Glutamatergic neuron (in vitro differentiated cells): Measurements from ENCODE around the gene F2R. TPM values are rescaled to one million over a fixed set of nuclear protein-coding genes. Genes with fewer than 3 reads are reported as not detected.
"Not testable (repeated sequence)": the region's sequence is repeated elsewhere in the genome, so short reads cannot be mapped to it uniquely, and the experiment has no call there.

Experiments used
- DNase-seq: peaks from one replicate; pipeline ENCODE4 v3.0.0; 2022
- H3K27ac Mint-ChIP-seq: one replicate; pipeline ENCODE4 v1.8.0; 2020; ENCODE audit warnings: mild to moderate bottlenecking, mixed read lengths, inconsistent platforms; ENCODE audit not compliant: unreplicated experiment
- H3K27me3 Mint-ChIP-seq: one replicate; pipeline ENCODE4 v1.8.0; 2020; ENCODE audit warnings: mild to moderate bottlenecking, moderate library complexity, mixed read lengths, inconsistent platforms; ENCODE audit not compliant: unreplicated experiment
- H3K36me3 Mint-ChIP-seq: one replicate; pipeline ENCODE4 v1.8.0; 2020; ENCODE audit warnings: mild to moderate bottlenecking, mixed read lengths, inconsistent platforms; ENCODE audit not compliant: unreplicated experiment
- H3K4me1 Mint-ChIP-seq: one replicate; pipeline ENCODE4 v1.8.0; 2020; ENCODE audit warnings: mild to moderate bottlenecking, low read depth, mixed read lengths, inconsistent platforms; ENCODE audit not compliant: unreplicated experiment
- H3K4me3 Mint-ChIP-seq: one replicate; pipeline ENCODE4 v1.8.0; 2020; ENCODE audit warnings: mild to moderate bottlenecking, mixed read lengths, inconsistent platforms; ENCODE audit not compliant: unreplicated experiment
- H3K9me3 Mint-ChIP-seq: one replicate; pipeline ENCODE4 v1.8.0; 2020; ENCODE audit warnings: mild to moderate bottlenecking, moderate library complexity, mixed read lengths, inconsistent platforms; ENCODE audit not compliant: unreplicated experiment
- CTCF ChIP-seq: fragments of 200-600 bp; sonication (generic); IDR thresholded peaks from one replicate; pipeline ENCODE4 v1.5.0; 2021; ENCODE audit not compliant: partially characterized antibody, unreplicated experiment
- total RNA-seq: library from RNA; stranded (reverse); fragmentation: NEBNext Ultra II Directional; extraction: Animal tissue kit (Norgen Biotek cat#: 25700); gene quantifications from one replicate; pipeline ENCODE4 v1.2.1, GENCODE V29; 2021; ENCODE audit not compliant: unreplicated experiment

F2R gene
- total RNA-seq, 1 donor from 2014 or later, result 59.3 TPM

GRCh38 chr5:76762484-76762883, 46.6 kb downstream of the F2R start:
- no peak for DNase-seq

GRCh38 chr5:76763136-76763535, 47.2 kb downstream of the F2R start:
- Mint-ChIP-seq H3K4me1 (no peaks in the 10 kb centered on the region), H3K36me3 (peaks cover 9% of the 10 kb centered on the region), H3K27me3 (peaks cover 2% of the 10 kb centered on the region), H3K9me3 (no peaks in the 10 kb centered on the region), H3K27ac (no peak overlapping the region), H3K4me3 (no peak overlapping the region)
- no peak for DNase-seq
- no peak for TF ChIP-seq CTCF

More at GRCh38 chr5:76762484-76762883, 46.6 kb downstream of the F2R start:
- peaks cover 9% of the 10 kb centered on the region for H3K36me3 Mint-ChIP-seq
- H3K4me1 Mint-ChIP-seq, result no peaks in the 10 kb centered on the region
- H3K9me3 Mint-ChIP-seq, result no peaks in the 10 kb centered on the region
- H3K4me3 Mint-ChIP-seq, result no peak overlapping the region
- H3K27ac Mint-ChIP-seq, result no peak overlapping the region
- no peak for TF ChIP-seq CTCF
- peaks cover 2% of the 10 kb centered on the region for H3K27me3 Mint-ChIP-seq

GRCh38 chr5:76764374-76764773, 48.4 kb downstream of the F2R start:
- Mint-ChIP-seq H3K27me3 (peaks cover 2% of the 10 kb centered on the region), H3K4me3 (no peak overlapping the region), H3K4me1 (no peaks in the 10 kb centered on the region), H3K9me3 (no peaks in the 10 kb centered on the region), H3K27ac (no peak overlapping the region), H3K36me3 (peaks cover 9% of the 10 kb centered on the region)
- TF ChIP-seq CTCF, result no peak
- DNase-seq, result no peak

GRCh38 chr5:76765249-76765648, 49.3 kb downstream of the F2R start:
- Mint-ChIP-seq H3K4me3 (no peak overlapping the region), H3K27me3 (no peaks in the 10 kb centered on the region), H3K36me3 (peaks cover 9% of the 10 kb centered on the region), H3K27ac (no peak overlapping the region), H3K9me3 (no peaks in the 10 kb centered on the region), H3K4me1 (no peaks in the 10 kb centered on the region)
- TF ChIP-seq CTCF, result no peak
- no peak for DNase-seq

- peaks cover 9% of the 10 kb centered on the region for H3K36me3 Mint-ChIP-seq
- H3K4me1 Mint-ChIP-seq, result no peaks in the 10 kb centered on the region
- TF ChIP-seq CTCF, result no peak
- no peaks in the 10 kb centered on the region for H3K9me3 Mint-ChIP-seq
- DNase-seq, result no peak
- H3K27me3 Mint-ChIP-seq, result no peaks in the 10 kb centered on the region
- no peak overlapping the region for H3K4me3 Mint-ChIP-seq
- H3K27ac Mint-ChIP-seq, result no peak overlapping the region
Observed at GRCh38 chr5:76766746-76767145, 50.8 kb downstream of the F2R start.

- not testable (repeated sequence) for DNase-seq, H3K4me3 Mint-ChIP-seq, H3K4me1 Mint-ChIP-seq, H3K9me3 Mint-ChIP-seq, H3K27ac Mint-ChIP-seq, H3K36me3 Mint-ChIP-seq, H3K27me3 Mint-ChIP-seq
Observed at GRCh38 chr5:76771041-76771440, 55.1 kb downstream of the F2R start.
